ENCODE data around the gene TSKS. TPM values are rescaled to one million over a fixed set of nuclear protein-coding genes. Genes with fewer than 3 reads are reported as not detected.

Gene TSKS
- total RNA-seq, 1 experiment from 2014 or later: 0.48 TPM

DNA sequence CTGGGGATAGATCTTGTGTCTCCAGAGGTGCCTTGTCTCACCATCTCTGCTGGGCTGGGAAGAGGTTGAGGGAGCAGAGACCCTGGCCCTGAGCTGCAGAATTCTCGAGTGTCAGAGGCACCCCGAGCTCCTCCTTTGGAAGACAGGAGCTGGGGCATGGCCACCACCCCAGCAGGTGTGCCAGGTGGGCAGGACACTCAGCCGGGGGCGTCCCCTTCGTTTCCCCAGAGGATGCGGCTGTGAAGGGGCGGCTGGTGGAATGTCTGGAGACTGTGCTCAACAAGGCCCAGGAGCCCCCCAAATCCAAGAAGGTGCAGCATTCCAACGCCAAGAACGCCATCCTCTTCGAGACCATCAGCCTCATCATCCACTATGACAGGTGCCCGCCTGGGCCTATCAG lies 35.5 kb upstream of the TSKS start (continued):
- TF ChIP-seq, protein P1, sequence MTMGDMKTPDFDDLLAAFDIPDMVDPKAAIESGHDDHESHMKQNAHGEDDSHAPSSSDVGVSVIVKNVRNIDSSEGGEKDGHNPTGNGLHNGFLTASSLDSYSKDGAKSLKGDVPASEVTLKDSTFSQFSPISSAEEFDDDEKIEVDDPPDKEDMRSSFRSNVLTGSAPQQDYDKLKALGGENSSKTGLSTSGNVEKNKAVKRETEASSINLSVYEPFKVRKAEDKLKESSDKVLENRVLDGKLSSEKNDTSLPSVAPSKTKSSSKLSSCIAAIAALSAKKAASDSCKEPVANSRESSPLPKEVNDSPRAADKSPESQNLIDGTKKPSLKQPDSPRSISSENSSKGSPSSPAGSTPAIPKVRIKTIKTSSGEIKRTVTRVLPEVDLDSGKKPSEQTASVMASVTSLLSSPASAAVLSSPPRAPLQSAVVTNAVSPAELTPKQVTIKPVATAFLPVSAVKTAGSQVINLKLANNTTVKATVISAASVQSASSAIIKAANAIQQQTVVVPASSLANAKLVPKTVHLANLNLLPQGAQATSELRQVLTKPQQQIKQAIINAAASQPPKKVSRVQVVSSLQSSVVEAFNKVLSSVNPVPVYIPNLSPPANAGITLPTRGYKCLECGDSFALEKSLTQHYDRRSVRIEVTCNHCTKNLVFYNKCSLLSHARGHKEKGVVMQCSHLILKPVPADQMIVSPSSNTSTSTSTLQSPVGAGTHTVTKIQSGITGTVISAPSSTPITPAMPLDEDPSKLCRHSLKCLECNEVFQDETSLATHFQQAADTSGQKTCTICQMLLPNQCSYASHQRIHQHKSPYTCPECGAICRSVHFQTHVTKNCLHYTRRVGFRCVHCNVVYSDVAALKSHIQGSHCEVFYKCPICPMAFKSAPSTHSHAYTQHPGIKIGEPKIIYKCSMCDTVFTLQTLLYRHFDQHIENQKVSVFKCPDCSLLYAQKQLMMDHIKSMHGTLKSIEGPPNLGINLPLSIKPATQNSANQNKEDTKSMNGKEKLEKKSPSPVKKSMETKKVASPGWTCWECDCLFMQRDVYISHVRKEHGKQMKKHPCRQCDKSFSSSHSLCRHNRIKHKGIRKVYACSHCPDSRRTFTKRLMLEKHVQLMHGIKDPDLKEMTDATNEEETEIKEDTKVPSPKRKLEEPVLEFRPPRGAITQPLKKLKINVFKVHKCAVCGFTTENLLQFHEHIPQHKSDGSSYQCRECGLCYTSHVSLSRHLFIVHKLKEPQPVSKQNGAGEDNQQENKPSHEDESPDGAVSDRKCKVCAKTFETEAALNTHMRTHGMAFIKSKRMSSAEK (CRISPR knock-in tag; IDR thresholded peaks at IDR 0.05; ENCODE audit: borderline replicate concordance): no peak
- TF ChIP-seq HMGA2 (CRISPR knock-in tag; IDR thresholded peaks at IDR 0.05): no peak
- TF ChIP-seq, protein P2, sequence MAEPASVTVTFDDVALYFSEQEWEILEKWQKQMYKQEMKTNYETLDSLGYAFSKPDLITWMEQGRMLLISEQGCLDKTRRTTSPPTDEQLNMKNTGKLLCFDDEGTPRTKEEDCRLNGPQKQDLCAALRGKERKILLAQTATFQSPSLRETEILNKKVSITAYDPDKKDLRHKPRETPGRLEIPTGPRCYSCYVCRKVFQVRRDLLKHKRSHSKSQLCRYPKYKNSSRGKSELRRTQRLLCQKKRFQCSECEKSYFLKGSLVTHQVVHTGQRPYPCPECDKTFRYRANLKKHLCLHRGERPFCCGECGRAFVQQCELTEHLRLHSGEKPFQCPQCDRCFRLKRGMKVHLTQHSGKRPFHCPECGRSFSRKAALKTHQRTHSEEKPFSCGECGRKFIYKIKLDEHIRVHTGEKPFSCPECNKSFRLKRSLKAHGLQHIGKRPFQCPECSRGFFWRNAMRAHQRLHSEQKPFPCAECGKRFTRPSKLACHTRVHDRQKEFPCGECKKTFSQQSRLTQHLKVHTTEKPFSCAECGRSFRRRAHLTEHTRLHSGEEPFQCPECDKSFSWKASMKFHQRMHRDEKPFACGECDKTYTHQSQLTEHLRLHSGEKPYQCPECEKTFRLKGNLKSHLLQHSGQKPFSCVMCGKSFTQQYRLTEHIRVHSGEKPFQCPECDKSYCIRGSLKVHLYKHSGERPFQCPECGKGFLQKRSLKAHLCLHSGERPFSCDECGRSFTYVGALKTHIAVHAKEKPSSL (CRISPR knock-in tag; conservative IDR thresholded peaks at IDR 0.05): no peak
- no peak for TF ChIP-seq GABPB1 (CRISPR knock-in tag; IDR thresholded peaks at IDR 0.05)
- TF ChIP-seq, protein P3, sequence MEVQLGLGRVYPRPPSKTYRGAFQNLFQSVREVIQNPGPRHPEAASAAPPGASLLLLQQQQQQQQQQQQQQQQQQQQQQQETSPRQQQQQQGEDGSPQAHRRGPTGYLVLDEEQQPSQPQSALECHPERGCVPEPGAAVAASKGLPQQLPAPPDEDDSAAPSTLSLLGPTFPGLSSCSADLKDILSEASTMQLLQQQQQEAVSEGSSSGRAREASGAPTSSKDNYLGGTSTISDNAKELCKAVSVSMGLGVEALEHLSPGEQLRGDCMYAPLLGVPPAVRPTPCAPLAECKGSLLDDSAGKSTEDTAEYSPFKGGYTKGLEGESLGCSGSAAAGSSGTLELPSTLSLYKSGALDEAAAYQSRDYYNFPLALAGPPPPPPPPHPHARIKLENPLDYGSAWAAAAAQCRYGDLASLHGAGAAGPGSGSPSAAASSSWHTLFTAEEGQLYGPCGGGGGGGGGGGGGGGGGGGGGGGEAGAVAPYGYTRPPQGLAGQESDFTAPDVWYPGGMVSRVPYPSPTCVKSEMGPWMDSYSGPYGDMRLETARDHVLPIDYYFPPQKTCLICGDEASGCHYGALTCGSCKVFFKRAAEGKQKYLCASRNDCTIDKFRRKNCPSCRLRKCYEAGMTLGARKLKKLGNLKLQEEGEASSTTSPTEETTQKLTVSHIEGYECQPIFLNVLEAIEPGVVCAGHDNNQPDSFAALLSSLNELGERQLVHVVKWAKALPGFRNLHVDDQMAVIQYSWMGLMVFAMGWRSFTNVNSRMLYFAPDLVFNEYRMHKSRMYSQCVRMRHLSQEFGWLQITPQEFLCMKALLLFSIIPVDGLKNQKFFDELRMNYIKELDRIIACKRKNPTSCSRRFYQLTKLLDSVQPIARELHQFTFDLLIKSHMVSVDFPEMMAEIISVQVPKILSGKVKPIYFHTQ (CRISPR knock-in tag; IDR thresholded peaks at IDR 0.05): no peak
- no peak for TF ChIP-seq GTF2I (CRISPR knock-in tag; conservative IDR thresholded peaks at IDR 0.05)
- TF ChIP-seq KAT7 (CRISPR knock-in tag; IDR thresholded peaks at IDR 0.05; ENCODE audit: borderline replicate concordance): no peak
- no peak for TF ChIP-seq CREB1 (CRISPR knock-in tag; IDR thresholded peaks at IDR 0.05)
- TF ChIP-seq, protein P4, sequence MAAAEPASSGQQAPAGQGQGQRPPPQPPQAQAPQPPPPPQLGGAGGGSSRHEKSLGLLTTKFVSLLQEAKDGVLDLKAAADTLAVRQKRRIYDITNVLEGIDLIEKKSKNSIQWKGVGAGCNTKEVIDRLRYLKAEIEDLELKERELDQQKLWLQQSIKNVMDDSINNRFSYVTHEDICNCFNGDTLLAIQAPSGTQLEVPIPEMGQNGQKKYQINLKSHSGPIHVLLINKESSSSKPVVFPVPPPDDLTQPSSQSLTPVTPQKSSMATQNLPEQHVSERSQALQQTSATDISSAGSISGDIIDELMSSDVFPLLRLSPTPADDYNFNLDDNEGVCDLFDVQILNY (CRISPR knock-in tag; IDR thresholded peaks at IDR 0.05): no peak
- TF ChIP-seq, protein P5, sequence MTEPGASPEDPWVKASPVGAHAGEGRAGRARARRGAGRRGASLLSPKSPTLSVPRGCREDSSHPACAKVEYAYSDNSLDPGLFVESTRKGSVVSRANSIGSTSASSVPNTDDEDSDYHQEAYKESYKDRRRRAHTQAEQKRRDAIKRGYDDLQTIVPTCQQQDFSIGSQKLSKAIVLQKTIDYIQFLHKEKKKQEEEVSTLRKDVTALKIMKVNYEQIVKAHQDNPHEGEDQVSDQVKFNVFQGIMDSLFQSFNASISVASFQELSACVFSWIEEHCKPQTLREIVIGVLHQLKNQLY (CRISPR knock-in tag; IDR thresholded peaks at IDR 0.05): no peak
- no peak for TF ChIP-seq SMAD4 (CRISPR knock-in tag; IDR thresholded peaks at IDR 0.05)
- no peak for TF ChIP-seq ETV6 (CRISPR knock-in tag; IDR thresholded peaks at IDR 0.05)

DNA sequence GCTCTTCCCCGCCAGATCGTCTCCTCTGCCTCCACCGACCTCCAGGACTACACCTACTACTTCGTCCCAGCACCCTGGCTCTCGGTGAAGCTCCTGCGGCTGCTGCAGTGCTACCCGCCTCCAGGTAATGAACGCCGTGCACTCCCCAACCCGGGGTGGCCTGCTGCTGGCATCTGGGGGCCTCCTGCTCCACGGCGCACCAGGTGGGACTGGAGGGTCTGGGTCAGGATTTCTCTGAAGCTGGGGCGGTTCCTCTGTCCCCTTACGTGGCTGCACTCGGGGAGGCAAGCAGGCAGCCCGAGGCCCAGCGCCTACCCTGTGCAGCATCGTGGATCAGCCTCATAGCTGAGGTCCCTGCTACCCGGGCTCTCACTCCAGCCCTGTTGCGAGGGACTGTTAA lies 32.5 kb upstream of the TSKS start:
- ChIA-PET CTCF (interaction anchor here (1.2 kb wide), 1 partner anchor 10 kb away, joined by 6 read pairs; no protein-coding TSS in a partner anchor), POLR2A (no interaction called here)
- Mint-ChIP-seq H3K4me3 (no peak overlapping the region), H3K9me3 (no peaks in the 10 kb centered on the region), H3K27me3 (ENCODE audit: low read depth) (no peaks in the 10 kb centered on the region), H3K27ac (no peak overlapping the region), H3K36me3 (peaks cover 37% of the 10 kb centered on the region), H3K4me1 (no peaks in the 10 kb centered on the region)
- TF ChIP-seq NFATC4 (CRISPR knock-in tag; IDR thresholded peaks at IDR 0.05) (no peak), NFYB (CRISPR knock-in tag; conservative IDR thresholded peaks at IDR 0.05; ENCODE audit: low read depth) (no peak), FOXJ3 (CRISPR knock-in tag; IDR thresholded peaks at IDR 0.05; ENCODE audit: borderline replicate concordance) (no peak), SMAD4 (CRISPR knock-in tag; IDR thresholded peaks at IDR 0.05) (no peak), SMAD3 (CRISPR knock-in tag; IDR thresholded peaks at IDR 0.05; ENCODE audit: borderline replicate concordance) (no peak), JUN (CRISPR knock-in tag; IDR thresholded peaks at IDR 0.05) (no peak), MYBL2 (CRISPR knock-in tag; IDR thresholded peaks at IDR 0.05) (no peak)
- TF ChIP-seq, protein P6, sequence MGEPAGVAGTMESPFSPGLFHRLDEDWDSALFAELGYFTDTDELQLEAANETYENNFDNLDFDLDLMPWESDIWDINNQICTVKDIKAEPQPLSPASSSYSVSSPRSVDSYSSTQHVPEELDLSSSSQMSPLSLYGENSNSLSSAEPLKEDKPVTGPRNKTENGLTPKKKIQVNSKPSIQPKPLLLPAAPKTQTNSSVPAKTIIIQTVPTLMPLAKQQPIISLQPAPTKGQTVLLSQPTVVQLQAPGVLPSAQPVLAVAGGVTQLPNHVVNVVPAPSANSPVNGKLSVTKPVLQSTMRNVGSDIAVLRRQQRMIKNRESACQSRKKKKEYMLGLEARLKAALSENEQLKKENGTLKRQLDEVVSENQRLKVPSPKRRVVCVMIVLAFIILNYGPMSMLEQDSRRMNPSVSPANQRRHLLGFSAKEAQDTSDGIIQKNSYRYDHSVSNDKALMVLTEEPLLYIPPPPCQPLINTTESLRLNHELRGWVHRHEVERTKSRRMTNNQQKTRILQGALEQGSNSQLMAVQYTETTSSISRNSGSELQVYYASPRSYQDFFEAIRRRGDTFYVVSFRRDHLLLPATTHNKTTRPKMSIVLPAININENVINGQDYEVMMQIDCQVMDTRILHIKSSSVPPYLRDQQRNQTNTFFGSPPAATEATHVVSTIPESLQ (CRISPR knock-in tag; IDR thresholded peaks at IDR 0.05): no peak
- TF ChIP-seq, protein P7, sequence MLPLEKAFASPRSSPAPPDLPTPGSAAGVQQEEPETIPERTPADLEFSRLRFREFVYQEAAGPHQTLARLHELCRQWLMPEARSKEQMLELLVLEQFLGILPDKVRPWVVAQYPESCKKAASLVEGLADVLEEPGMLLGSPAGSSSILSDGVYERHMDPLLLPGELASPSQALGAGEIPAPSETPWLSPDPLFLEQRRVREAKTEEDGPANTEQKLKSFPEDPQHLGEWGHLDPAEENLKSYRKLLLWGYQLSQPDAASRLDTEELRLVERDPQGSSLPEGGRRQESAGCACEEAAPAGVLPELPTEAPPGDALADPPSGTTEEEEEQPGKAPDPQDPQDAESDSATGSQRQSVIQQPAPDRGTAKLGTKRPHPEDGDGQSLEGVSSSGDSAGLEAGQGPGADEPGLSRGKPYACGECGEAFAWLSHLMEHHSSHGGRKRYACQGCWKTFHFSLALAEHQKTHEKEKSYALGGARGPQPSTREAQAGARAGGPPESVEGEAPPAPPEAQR (CRISPR knock-in tag; IDR thresholded peaks at IDR 0.05): no peak
- TF ChIP-seq, protein P8, sequence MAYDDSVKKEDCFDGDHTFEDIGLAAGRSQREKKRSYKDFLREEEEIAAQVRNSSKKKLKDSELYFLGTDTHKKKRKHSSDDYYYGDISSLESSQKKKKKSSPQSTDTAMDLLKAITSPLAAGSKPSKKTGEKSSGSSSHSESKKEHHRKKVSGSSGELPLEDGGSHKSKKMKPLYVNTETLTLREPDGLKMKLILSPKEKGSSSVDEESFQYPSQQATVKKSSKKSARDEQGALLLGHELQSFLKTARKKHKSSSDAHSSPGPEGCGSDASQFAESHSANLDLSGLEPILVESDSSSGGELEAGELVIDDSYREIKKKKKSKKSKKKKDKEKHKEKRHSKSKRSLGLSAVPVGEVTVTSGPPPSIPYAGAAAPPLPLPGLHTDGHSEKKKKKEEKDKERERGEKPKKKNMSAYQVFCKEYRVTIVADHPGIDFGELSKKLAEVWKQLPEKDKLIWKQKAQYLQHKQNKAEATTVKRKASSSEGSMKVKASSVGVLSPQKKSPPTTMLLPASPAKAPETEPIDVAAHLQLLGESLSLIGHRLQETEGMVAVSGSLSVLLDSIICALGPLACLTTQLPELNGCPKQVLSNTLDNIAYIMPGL (CRISPR knock-in tag; IDR thresholded peaks at IDR 0.05): no peak
- DNase-seq (ENCODE audit: low spot score): no peak
- no peak for ATAC-seq

Data from WTC11 (cell line).